HCT116 (cell line): ENCODE results near the gene ZNFX1. TPM values are rescaled to one million over a fixed set of nuclear protein-coding genes. Genes with fewer than 3 reads are reported as not detected.

ENCODE experiments used
- ATAC-seq: fragments of 200-7000 bp; cut with Tn5 transposase; 2 replicates; pipeline ENCODE4 v1.9.1; 2020; ENCODE audit warnings: mild to moderate bottlenecking, moderate library complexity
- BruUV-seq: library from RNA; stranded (reverse); fragments of 400-500 nt; replicated peaks from 2 replicates; lab custom pipeline; 2021; lab: Mats Ljungman, UMichigan
- CTCF ChIA-PET: fragments of 300-600 bp; sonication (Branson Sonifier 250); formaldehyde crosslinking; loops from one replicate; lab custom pipeline; 2021; ENCODE audit warnings: antibody characterized with exemption; lab: Charles Lee
- POLR2A ChIA-PET: fragments of 300-600, 350-600 bp; sonication (Branson Sonifier 250); formaldehyde crosslinking; loops from one replicate; lab custom pipeline; 2021; ENCODE audit warnings: antibody characterized with exemption; lab: Charles Lee
- RAD21 ChIA-PET, 2 experiments: fragments of 300-600 bp; sonication (Branson Sonifier 250); formaldehyde crosslinking; loops; one replicate each; lab custom pipeline; 2023; ENCODE audit warnings: low total read pairs in 2 of 2; ENCODE audit not compliant: uncharacterized antibody in 2 of 2, unreplicated experiment in 2 of 2, low non-redundant PET in 1 of 2; lab: Charles Lee
- DNase-seq: peaks from one replicate; pipeline ENCODE4 v3.0.0-alpha.2; 2010; ENCODE audit warnings: low read depth, low spot score
- H2AFZ ChIP-seq: fragments of 200-600 bp; shearing (Covaris generic), sonication (generic); 2 replicates; pipeline ENCODE4 v1.6.1; 2017; ENCODE audit warnings: low read depth, mixed run types, mixed read lengths, antibody characterized with exemption, low read length; ENCODE audit not compliant: poor library complexity, severe bottlenecking
- H3K27ac ChIP-seq: 2 replicates; pipeline ENCODE4 v1.5.1; 2012; ENCODE audit warnings: low read depth, low read length
- H3K27me3 ChIP-seq: fragments of 200-600 bp; sonication (generic); 2 replicates; pipeline ENCODE4 v1.6.1; 2016; ENCODE audit warnings: mixed run types, low read length, mixed read lengths; ENCODE audit not compliant: insufficient read depth
- H3K36me3 ChIP-seq, 2 experiments: fragments of 200-500 bp in 1 of 2; fragments of 200-600 bp in 1 of 2; sonication (Bioruptor generic) in 1 of 2; sonication (generic) in 1 of 2; 2 replicates each; pipeline versions ENCODE4 v1.5.1 to v1.6.1; 2014 to 2016; ENCODE audit warnings: low read length in 2 of 2, inconsistent platforms in 1 of 2, mixed read lengths in 1 of 2, mixed run types in 1 of 2; ENCODE audit not compliant: insufficient read depth in 2 of 2, control insufficient read depth in 1 of 2
- H3K4me1 ChIP-seq, 2 experiments: fragments of 200-600 bp in 1 of 2; sonication (generic) in 1 of 2; 2 replicates each; pipeline versions ENCODE4 v1.5.1 to v1.6.1; 2012 to 2017; ENCODE audit warnings: low read length in 2 of 2, inconsistent platforms in 1 of 2, mild to moderate bottlenecking in 1 of 2, mixed read lengths in 1 of 2, mixed run types in 1 of 2, moderate library complexity in 1 of 2; ENCODE audit not compliant: insufficient read depth in 2 of 2, control insufficient read depth in 1 of 2
- H3K4me2 ChIP-seq: fragments of 200-600 bp; sonication (generic); 2 replicates; pipeline ENCODE4 v1.6.1; 2017; ENCODE audit warnings: mixed run types, low read length, mixed read lengths
- H3K4me3 ChIP-seq, 2 experiments: fragments of 200-600 bp in 1 of 2; sonication (generic) in 1 of 2; replicated peaks in 1 of 2; 2 replicates each; pipeline ENCODE4 v1.5.1; 2011 to 2016; ENCODE audit warnings: low read length in 2 of 2, control low read depth in 1 of 2, low read depth in 1 of 2, mild to moderate bottlenecking in 1 of 2, mixed read lengths in 1 of 2, mixed run types in 1 of 2
- H3K79me2 ChIP-seq: fragments of 200-600 bp; sonication (generic); 2 replicates; pipeline ENCODE4 v1.6.1; 2017; ENCODE audit warnings: mild to moderate bottlenecking, mixed run types, low read length, moderate library complexity, mixed read lengths; ENCODE audit not compliant: insufficient read depth
- H3K9ac ChIP-seq: fragments of 200-600 bp; sonication (generic); 2 replicates; pipeline ENCODE4 v1.6.1; 2016; ENCODE audit warnings: low read length, mixed read lengths
- H3K9me2 ChIP-seq: fragments of 200-600 bp; sonication (generic), shearing (Covaris generic); 2 replicates; pipeline ENCODE4 v1.6.1; 2017; ENCODE audit warnings: mixed run types, mild to moderate bottlenecking, moderate library complexity; ENCODE audit not compliant: insufficient read depth
- H3K9me3 ChIP-seq, 2 experiments: fragments of 200-500 bp in 1 of 2; fragments of 200-600 bp in 1 of 2; sonication (Bioruptor generic) in 1 of 2; sonication (generic) in 1 of 2; 2 replicates each; pipeline ENCODE4 v1.6.1; 2014 to 2017; ENCODE audit warnings: low read length in 2 of 2, mixed read lengths in 2 of 2, inconsistent platforms in 1 of 2, low read depth in 1 of 2, mild to moderate bottlenecking in 1 of 2, mixed run types in 1 of 2, moderate library complexity in 1 of 2; ENCODE audit not compliant: control insufficient read depth in 1 of 2, insufficient read depth in 1 of 2
- H4K20me1 ChIP-seq: fragments of 200-600 bp; sonication (generic), shearing (Covaris generic); 2 replicates; pipeline ENCODE4 v1.6.1; 2017; ENCODE audit warnings: mixed run types, mild to moderate bottlenecking, moderate library complexity; ENCODE audit not compliant: insufficient read depth
- CBX3 ChIP-seq: IDR thresholded peaks from 2 replicates; pipeline ENCODE4 v1.6.1; 2012; ENCODE audit warnings: low read depth
- CTCF ChIP-seq, 3 experiments: fragments of 200-600 bp in 1 of 3; sonication (generic) in 1 of 3; IDR thresholded peaks in 2 of 3; conservative IDR thresholded peaks in 1 of 3; 2 replicates each; pipeline ENCODE4 v1.5.1; 2012 to 2017; ENCODE audit warnings: low read depth in 2 of 3, low read length in 2 of 3, antibody characterized with exemption in 1 of 3, borderline replicate concordance in 1 of 3, control low read depth in 1 of 3, mild to moderate bottlenecking in 1 of 3, mixed read lengths in 1 of 3, mixed run types in 1 of 3, moderate library complexity in 1 of 3; ENCODE audit not compliant: insufficient read depth in 1 of 3
- EGR1 ChIP-seq: IDR thresholded peaks from 2 replicates; pipeline ENCODE4 v1.6.1; 2012; ENCODE audit warnings: low read depth
- EZH2phosphoT487 ChIP-seq: fragments of 200-600 bp; IDR thresholded peaks from 2 replicates; pipeline ENCODE4 v1.6.1; 2018; ENCODE audit warnings: antibody characterized with exemption, borderline replicate concordance
- FOSL1 ChIP-seq: IDR thresholded peaks from 2 replicates; pipeline ENCODE4 v1.6.1; 2012; ENCODE audit warnings: low read depth
- JUND ChIP-seq: IDR thresholded peaks from 2 replicates; pipeline ENCODE4 v1.6.1; 2012
- POLR2A ChIP-seq: IDR thresholded peaks from 2 replicates; pipeline ENCODE4 v1.7.0; 2011; ENCODE audit warnings: borderline replicate concordance; ENCODE audit not compliant: insufficient read depth, insufficient read length; ENCODE audit errors: extremely low read depth
- POLR2AphosphoS5 ChIP-seq: IDR thresholded peaks from 2 replicates; pipeline ENCODE4 v1.6.1; 2011; ENCODE audit warnings: mild to moderate bottlenecking, low read depth, low read length, moderate library complexity
- RAD21 ChIP-seq: IDR thresholded peaks from 2 replicates; pipeline ENCODE4 v1.6.1; 2012; ENCODE audit warnings: low read depth, mild to moderate bottlenecking
- SRF ChIP-seq: IDR thresholded peaks from 2 replicates; pipeline ENCODE4 v1.6.1; 2012; ENCODE audit warnings: low read depth
- ZBTB33 ChIP-seq: IDR thresholded peaks from 2 replicates; pipeline ENCODE4 v1.6.1; 2011; ENCODE audit warnings: mild to moderate bottlenecking, low read length, moderate library complexity; ENCODE audit not compliant: insufficient replicate concordance; ENCODE audit errors: extremely low read depth
- ZNF274 ChIP-seq: fragments of 200-500 bp; sonication (Bioruptor generic); IDR thresholded peaks from 2 replicates; pipeline ENCODE4 v1.6.1; 2014; ENCODE audit warnings: mild to moderate bottlenecking, low read depth, low read length, inconsistent platforms
- intact Hi-C: fragments of 100-400 bp; cut with micrococcal nuclease; formaldehyde crosslinking; loops from 2 replicates; pipeline ENCODE4 v1.10.0; 2022
- total RNA-seq: library from RNA; stranded (reverse); gene quantifications from one replicate; pipeline ENCODE4 v1.2.1, GENCODE V29; 2021; ENCODE audit not compliant: unreplicated experiment

Gene ZNFX1
- total RNA-seq, 1 experiment from 2014 or later, result 24.1 TPM

GRCh38 chr20:49207076-49207475, 70.8 kb downstream of the ZNFX1 start:
- Histone ChIP-seq H3K27me3 (no peaks in the 10 kb centered on the region), H3K9me3 (peaks cover 6 to 11% of the 10 kb centered on the region in 2 experiments; a peak in 2 of 4 replicates)
- ATAC-seq, result peak; percentile 90

GRCh38 chr20:49203746-49204145, 74.1 kb downstream of the ZNFX1 start:
- no peaks in the 10 kb centered on the region for H3K36me3 ChIP-seq
- H3K4me2 ChIP-seq, result no peak overlapping the region
- no peaks in the 10 kb centered on the region for H3K27me3 ChIP-seq
- no peaks in the 10 kb centered on the region for H3K79me2 ChIP-seq
- H3K4me3 ChIP-seq, result no peak overlapping the region
- DNase-seq (no peak), ATAC-seq (no peak)
- BruUV-seq, result no TSS peak
- no peaks in the 10 kb centered on the region for H3K9me3 ChIP-seq
- H3K4me1 ChIP-seq, result no peaks in the 10 kb centered on the region
- TF ChIP-seq POLR2AphosphoS5 (no peak), SRF (no peak), JUND (no peak), ZBTB33 (no peak), ZNF274 (no peak), CBX3 (no peak), EZH2phosphoT487 (no peak), POLR2A (no peak), EGR1 (no peak)
- H3K27ac ChIP-seq, result no peak overlapping the region
- CTCF ChIA-PET, result interaction anchor here (0.8 kb wide), 1 partner anchor 14 kb away, joined by 3 read pairs; no protein-coding TSS in a partner anchor
- H3K9ac ChIP-seq, result no peak overlapping the region
- POLR2A ChIA-PET, result no interaction called here
- H3K9me2 ChIP-seq, result no peaks in the 10 kb centered on the region
- no peaks in the 10 kb centered on the region for H4K20me1 ChIP-seq
- intact Hi-C loops, result no loop called here
- H2AFZ ChIP-seq, result no peak overlapping the region
- RAD21 ChIA-PET, result no interaction called here

More at GRCh38 chr20:49207076-49207475, 70.8 kb downstream of the ZNFX1 start:
- H3K79me2 ChIP-seq, result no peaks in the 10 kb centered on the region
- no peak for DNase-seq
- no peak for TF ChIP-seq FOSL1
- 0 out of 2 replicates have a peak, but pooled peaks have one; percentile 13 for TF ChIP-seq RAD21
- TF ChIP-seq CTCF (IDR thresholded peaks at IDR 0.05 in 2 of 3, conservative IDR thresholded peaks at IDR 0.05 in 1 of 3; ENCODE audit: borderline replicate concordance in 1 of 3, insufficient read depth in 1 of 3, low read depth in 2 of 3, low read length in 2 of 3), result peak in 2 of 3 experiments; percentile 41 to 45; a peak in 3 of 6 replicates
- RAD21 ChIA-PET, result no interaction called here
- no peaks in the 10 kb centered on the region for H3K4me1 ChIP-seq
- no peak overlapping the region for H2AFZ ChIP-seq
- intact Hi-C loops, result no loop called here
- no peaks in the 10 kb centered on the region for H3K9me2 ChIP-seq
- no peak overlapping the region for H3K27ac ChIP-seq
- no peak overlapping the region for H3K9ac ChIP-seq
- H3K36me3 ChIP-seq, result no peaks in the 10 kb centered on the region
- no peak overlapping the region for H3K4me2 ChIP-seq
- CTCF ChIA-PET, result interaction anchor here (3.7 kb wide), 1 partner anchor 10 kb away, joined by 16 read pairs; no protein-coding TSS in a partner anchor
- H3K4me3 ChIP-seq, result no peak overlapping the region
- POLR2A ChIA-PET, result no interaction called here
- no peaks in the 10 kb centered on the region; the same call in 1 of the 2 replicates for H4K20me1 ChIP-seq
- no TSS peak for BruUV-seq
